Panc1 (cell line): ENCODE results near the gene RBFOX1. TPM values are rescaled to one million over a fixed set of nuclear protein-coding genes. Genes with fewer than 3 reads are reported as not detected.

ENCODE experiments used
- ATAC-seq: fragments of 200-7000 bp; cut with Tn5 transposase; 2 replicates; pipeline ENCODE4 v1.9.1; 2020; ENCODE audit warnings: mild to moderate bottlenecking, moderate library complexity
- BruUV-seq: library from RNA; stranded (reverse); fragments of 400-500 nt; replicated peaks from 2 replicates; lab custom pipeline; 2021; lab: Mats Ljungman, UMichigan
- CTCF ChIA-PET: fragments of 300-600 bp; sonication (Branson Sonifier 250); formaldehyde crosslinking; loops from one replicate; lab custom pipeline; 2022; ENCODE audit warnings: antibody characterized with exemption; lab: Charles Lee
- POLR2A ChIA-PET: fragments of 300-600 bp; sonication (Branson Sonifier 250); formaldehyde crosslinking; loops from one replicate; lab custom pipeline; 2022; ENCODE audit warnings: antibody characterized with exemption; lab: Charles Lee
- DNase-seq: peaks from one replicate; pipeline ENCODE4 v3.0.0-alpha.2; 2010; ENCODE audit warnings: low read depth, low spot score
- H3K27ac ChIP-seq: 2 replicates; pipeline ENCODE4 v1.5.1; 2011; ENCODE audit warnings: mild to moderate bottlenecking, low read length, inconsistent platforms
- H3K27me3 ChIP-seq: fragments of 200-500 bp; sonication (Bioruptor generic); 2 replicates; pipeline ENCODE4 v1.6.0; 2014; ENCODE audit warnings: low read length, inconsistent platforms; ENCODE audit not compliant: control insufficient read depth, insufficient read depth
- H3K36me3 ChIP-seq: fragments of 200-500 bp; sonication (Bioruptor generic); 2 replicates; pipeline ENCODE4 v1.5.1; 2014; ENCODE audit warnings: inconsistent platforms, mild to moderate bottlenecking, low read length, moderate library complexity; ENCODE audit not compliant: control insufficient read depth, insufficient read depth
- H3K4me1 ChIP-seq: 2 replicates; pipeline ENCODE4 v1.5.1; 2011; ENCODE audit warnings: inconsistent platforms, mild to moderate bottlenecking, low read length, moderate library complexity; ENCODE audit not compliant: control insufficient read depth, insufficient read depth
- H3K4me3 ChIP-seq, 2 experiments: 2 replicates each; pipeline ENCODE4 v1.5.1; 2011 to 2012; ENCODE audit warnings: low read depth in 2 of 2, low read length in 2 of 2, mild to moderate bottlenecking in 2 of 2, inconsistent platforms in 1 of 2, moderate library complexity in 1 of 2
- H3K9me3 ChIP-seq: fragments of 200-500 bp; sonication (Bioruptor generic); 2 replicates; pipeline ENCODE4 v1.5.1; 2014; ENCODE audit warnings: low read depth, mild to moderate bottlenecking, inconsistent platforms, low read length, moderate library complexity; ENCODE audit not compliant: control insufficient read depth, insufficient read depth
- POLR2AphosphoS5 ChIP-seq: IDR thresholded peaks from 2 replicates; pipeline ENCODE4 v1.6.1; 2012; ENCODE audit warnings: mild to moderate bottlenecking, low read depth, low read length, moderate library complexity
- SIN3A ChIP-seq: IDR thresholded peaks from 2 replicates; pipeline ENCODE4 v1.6.1; 2012; ENCODE audit warnings: low read depth, mild to moderate bottlenecking, low read length, moderate library complexity, borderline replicate concordance; ENCODE audit not compliant: insufficient read depth
- TCF7L2 ChIP-seq: IDR thresholded peaks from 2 replicates; pipeline ENCODE4 v1.6.1; 2011; ENCODE audit warnings: mild to moderate bottlenecking, low read depth, low read length, inconsistent platforms
- in situ Hi-C: cut with HindIII; loops from 2 replicates; pipeline ENCODE4 v1.10.0; 2016; ENCODE audit warnings: low sequenced_read_pairs, low pct_unique_long_range_greater_than_20kb
- intact Hi-C: fragments of 100-400 bp; cut with micrococcal nuclease; formaldehyde crosslinking; loops from one replicate; pipeline ENCODE4 v1.10.0; 2022; ENCODE audit not compliant: unreplicated experiment
- total RNA-seq: library from RNA; stranded (reverse); gene quantifications from one replicate; pipeline ENCODE4 v1.2.1, GENCODE V29; 2021; ENCODE audit not compliant: unreplicated experiment
- TF ChIP-seq, protein P1 (sequence below): fragments of 450-650 bp; IDR thresholded peaks from 2 replicates; pipeline ENCODE4 v1.5.1; 2017; ENCODE audit warnings: mild to moderate bottlenecking
- TF ChIP-seq, protein P2 (sequence below), 2 experiments: IDR thresholded peaks; 2 replicates each; pipeline ENCODE4 v1.6.1; 2011 to 2012; ENCODE audit warnings: low read depth in 2 of 2, control low read depth in 1 of 2, low read length in 1 of 2, mild to moderate bottlenecking in 1 of 2, moderate library complexity in 1 of 2; ENCODE audit not compliant: insufficient read depth in 1 of 2

The RBFOX1 gene
- total RNA-seq, 1 experiment from 2014 or later = not detected

DNA sequence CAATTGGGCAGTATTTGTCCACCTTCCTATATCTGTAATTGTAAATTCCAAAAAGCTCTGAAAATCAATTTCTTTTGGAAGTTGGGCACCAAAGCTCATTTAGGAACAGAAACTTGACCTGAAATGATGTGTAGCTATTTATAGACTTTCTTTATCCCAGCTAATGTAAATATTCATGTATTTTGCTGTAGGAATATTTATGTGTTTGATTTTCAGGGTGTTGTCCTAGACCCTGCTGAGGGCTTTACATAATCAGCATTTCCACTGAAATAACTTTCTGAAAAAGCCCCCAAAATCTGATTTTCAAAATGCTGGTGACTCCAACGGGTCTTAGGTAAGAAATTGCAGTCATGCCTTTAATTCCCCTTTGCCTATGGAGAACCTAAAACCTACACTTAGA lies 4.1 kb downstream of the RBFOX1 start:
- H3K36me3 ChIP-seq = no peaks in the 10 kb centered on the region
- CTCF ChIA-PET = no interaction called here
- POLR2A ChIA-PET = no interaction called here
- in situ Hi-C loops = no loop called here
- intact Hi-C loops = no loop called here
- no peak for ATAC-seq
- H3K27ac ChIP-seq = no peak overlapping the region
- no peak overlapping the region for H3K4me3 ChIP-seq
- BruUV-seq = no TSS peak
- DNase-seq = no peak
- H3K4me1 ChIP-seq = no peaks in the 10 kb centered on the region
- H3K27me3 ChIP-seq = peaks cover 7% of the 10 kb centered on the region; the same call in 1 of the 2 replicates
- no peaks in the 10 kb centered on the region for H3K9me3 ChIP-seq
- no peak for TF ChIP-seq SIN3A
- TF ChIP-seq, protein P1, sequence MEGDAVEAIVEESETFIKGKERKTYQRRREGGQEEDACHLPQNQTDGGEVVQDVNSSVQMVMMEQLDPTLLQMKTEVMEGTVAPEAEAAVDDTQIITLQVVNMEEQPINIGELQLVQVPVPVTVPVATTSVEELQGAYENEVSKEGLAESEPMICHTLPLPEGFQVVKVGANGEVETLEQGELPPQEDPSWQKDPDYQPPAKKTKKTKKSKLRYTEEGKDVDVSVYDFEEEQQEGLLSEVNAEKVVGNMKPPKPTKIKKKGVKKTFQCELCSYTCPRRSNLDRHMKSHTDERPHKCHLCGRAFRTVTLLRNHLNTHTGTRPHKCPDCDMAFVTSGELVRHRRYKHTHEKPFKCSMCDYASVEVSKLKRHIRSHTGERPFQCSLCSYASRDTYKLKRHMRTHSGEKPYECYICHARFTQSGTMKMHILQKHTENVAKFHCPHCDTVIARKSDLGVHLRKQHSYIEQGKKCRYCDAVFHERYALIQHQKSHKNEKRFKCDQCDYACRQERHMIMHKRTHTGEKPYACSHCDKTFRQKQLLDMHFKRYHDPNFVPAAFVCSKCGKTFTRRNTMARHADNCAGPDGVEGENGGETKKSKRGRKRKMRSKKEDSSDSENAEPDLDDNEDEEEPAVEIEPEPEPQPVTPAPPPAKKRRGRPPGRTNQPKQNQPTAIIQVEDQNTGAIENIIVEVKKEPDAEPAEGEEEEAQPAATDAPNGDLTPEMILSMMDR = no peak
- TF ChIP-seq, protein P2, sequence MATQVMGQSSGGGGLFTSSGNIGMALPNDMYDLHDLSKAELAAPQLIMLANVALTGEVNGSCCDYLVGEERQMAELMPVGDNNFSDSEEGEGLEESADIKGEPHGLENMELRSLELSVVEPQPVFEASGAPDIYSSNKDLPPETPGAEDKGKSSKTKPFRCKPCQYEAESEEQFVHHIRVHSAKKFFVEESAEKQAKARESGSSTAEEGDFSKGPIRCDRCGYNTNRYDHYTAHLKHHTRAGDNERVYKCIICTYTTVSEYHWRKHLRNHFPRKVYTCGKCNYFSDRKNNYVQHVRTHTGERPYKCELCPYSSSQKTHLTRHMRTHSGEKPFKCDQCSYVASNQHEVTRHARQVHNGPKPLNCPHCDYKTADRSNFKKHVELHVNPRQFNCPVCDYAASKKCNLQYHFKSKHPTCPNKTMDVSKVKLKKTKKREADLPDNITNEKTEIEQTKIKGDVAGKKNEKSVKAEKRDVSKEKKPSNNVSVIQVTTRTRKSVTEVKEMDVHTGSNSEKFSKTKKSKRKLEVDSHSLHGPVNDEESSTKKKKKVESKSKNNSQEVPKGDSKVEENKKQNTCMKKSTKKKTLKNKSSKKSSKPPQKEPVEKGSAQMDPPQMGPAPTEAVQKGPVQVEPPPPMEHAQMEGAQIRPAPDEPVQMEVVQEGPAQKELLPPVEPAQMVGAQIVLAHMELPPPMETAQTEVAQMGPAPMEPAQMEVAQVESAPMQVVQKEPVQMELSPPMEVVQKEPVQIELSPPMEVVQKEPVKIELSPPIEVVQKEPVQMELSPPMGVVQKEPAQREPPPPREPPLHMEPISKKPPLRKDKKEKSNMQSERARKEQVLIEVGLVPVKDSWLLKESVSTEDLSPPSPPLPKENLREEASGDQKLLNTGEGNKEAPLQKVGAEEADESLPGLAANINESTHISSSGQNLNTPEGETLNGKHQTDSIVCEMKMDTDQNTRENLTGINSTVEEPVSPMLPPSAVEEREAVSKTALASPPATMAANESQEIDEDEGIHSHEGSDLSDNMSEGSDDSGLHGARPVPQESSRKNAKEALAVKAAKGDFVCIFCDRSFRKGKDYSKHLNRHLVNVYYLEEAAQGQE (IDR thresholded peaks at IDR 0.05; ENCODE audit: insufficient read depth in 1 of 2, low read depth in 2 of 2, low read length in 1 of 2) = no peak
- no peak for TF ChIP-seq TCF7L2
- TF ChIP-seq POLR2AphosphoS5 = no peak

DNA sequence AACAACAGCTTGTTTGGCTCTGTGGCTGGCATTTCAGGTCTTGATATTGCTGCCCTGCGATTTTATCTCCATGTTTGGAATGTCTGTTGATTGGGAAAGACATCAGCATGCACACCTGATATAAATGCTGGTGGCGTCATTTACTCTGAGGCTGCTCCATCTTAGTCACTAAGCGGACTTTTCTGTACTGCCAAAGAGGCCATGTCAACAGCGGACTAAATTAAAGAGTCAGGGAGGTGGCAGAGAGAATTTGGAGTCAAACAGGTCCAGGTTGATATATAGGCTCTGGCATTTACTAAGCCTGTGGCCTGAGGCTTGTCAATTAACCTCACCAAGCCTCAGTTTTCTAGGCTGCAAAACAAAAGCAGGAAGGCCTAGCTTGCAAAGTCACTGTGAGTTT lies 6.2 kb downstream of the RBFOX1 start:
- BruUV-seq = no TSS peak
- no peak for ATAC-seq
- no peak overlapping the region for H3K27ac ChIP-seq
- H3K36me3 ChIP-seq = no peaks in the 10 kb centered on the region
- no peaks in the 10 kb centered on the region for H3K9me3 ChIP-seq
- POLR2A ChIA-PET = no interaction called here
- no peaks in the 10 kb centered on the region for H3K4me1 ChIP-seq
- in situ Hi-C loops = no loop called here
- intact Hi-C loops = no loop called here
- DNase-seq = no peak
- H3K27me3 ChIP-seq = no peaks in the 10 kb centered on the region
- TF ChIP-seq POLR2AphosphoS5 = no peak
- TF ChIP-seq TCF7L2 = no peak
- TF ChIP-seq, protein P2 (IDR thresholded peaks at IDR 0.05; ENCODE audit: insufficient read depth in 1 of 2, low read depth in 2 of 2, low read length in 1 of 2) = no peak
- TF ChIP-seq SIN3A = no peak
- TF ChIP-seq, protein P1 = no peak
- no peak overlapping the region for H3K4me3 ChIP-seq
- CTCF ChIA-PET = no interaction called here
